DND-41 (cell line): ENCODE results near the gene TRIOBP.

Experiments
- EZH2 ChIP-seq: IDR thresholded peaks from 3 replicates; pipeline ENCODE4 v1.6.1; 2012; ENCODE audit warnings: borderline replicate concordance, low read depth, mild to moderate bottlenecking, moderate library complexity, low read length, inconsistent platforms; ENCODE audit not compliant: severe bottlenecking
- TF ChIP-seq, protein P1 (sequence below): IDR thresholded peaks from 2 replicates; pipeline ENCODE4 v1.5.1; 2012; ENCODE audit warnings: borderline replicate concordance, low read length, moderate library complexity, mild to moderate bottlenecking; ENCODE audit not compliant: poor library complexity, severe bottlenecking; ENCODE audit errors: extremely low read depth

DNA sequence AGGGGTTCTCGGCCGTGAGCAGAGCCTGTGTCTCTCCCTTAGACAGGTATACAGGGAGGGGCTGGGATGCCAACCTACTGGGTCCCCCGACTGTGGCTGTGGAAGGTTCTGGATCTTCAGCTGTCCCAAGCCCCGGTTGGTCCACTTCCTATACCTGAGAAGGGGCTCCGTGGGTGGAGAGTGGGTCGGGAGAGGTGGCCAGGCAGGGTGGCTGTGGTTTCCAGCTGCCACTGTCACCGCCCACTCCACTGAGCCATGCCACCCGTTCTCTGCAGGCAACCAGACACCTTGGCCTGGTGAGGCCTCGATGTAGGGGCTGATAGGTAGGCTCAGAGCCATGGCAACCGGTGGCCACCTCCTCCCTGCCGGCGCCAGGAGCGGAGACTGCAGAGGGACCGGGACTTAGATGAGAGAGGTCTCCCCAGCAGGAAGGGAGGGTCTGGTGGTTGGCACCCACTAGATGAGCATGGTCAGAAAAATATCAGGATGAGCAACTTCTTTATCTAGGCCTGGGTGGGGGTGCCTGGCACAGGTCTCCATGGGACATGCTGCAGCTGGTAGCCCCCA, 53.8 kb downstream of the TRIOBP start:
- TF ChIP-seq EZH2, result no peak
- TF ChIP-seq, protein P1, sequence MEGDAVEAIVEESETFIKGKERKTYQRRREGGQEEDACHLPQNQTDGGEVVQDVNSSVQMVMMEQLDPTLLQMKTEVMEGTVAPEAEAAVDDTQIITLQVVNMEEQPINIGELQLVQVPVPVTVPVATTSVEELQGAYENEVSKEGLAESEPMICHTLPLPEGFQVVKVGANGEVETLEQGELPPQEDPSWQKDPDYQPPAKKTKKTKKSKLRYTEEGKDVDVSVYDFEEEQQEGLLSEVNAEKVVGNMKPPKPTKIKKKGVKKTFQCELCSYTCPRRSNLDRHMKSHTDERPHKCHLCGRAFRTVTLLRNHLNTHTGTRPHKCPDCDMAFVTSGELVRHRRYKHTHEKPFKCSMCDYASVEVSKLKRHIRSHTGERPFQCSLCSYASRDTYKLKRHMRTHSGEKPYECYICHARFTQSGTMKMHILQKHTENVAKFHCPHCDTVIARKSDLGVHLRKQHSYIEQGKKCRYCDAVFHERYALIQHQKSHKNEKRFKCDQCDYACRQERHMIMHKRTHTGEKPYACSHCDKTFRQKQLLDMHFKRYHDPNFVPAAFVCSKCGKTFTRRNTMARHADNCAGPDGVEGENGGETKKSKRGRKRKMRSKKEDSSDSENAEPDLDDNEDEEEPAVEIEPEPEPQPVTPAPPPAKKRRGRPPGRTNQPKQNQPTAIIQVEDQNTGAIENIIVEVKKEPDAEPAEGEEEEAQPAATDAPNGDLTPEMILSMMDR, result no peak
